Smooth muscle cell of the brain vasculature (primary cell): ENCODE data around the gene MIEN1.
"Not testable (repeated sequence)": the region's sequence is repeated elsewhere in the genome, so short reads cannot be mapped to it uniquely, and the experiment has no call there.

ENCODE experiments used
- DNase-seq: peaks from one replicate; pipeline ENCODE4 v3.0.0-alpha.2; 2012; ENCODE audit warnings: low read depth, low spot score

MIEN1 gene

DNA sequence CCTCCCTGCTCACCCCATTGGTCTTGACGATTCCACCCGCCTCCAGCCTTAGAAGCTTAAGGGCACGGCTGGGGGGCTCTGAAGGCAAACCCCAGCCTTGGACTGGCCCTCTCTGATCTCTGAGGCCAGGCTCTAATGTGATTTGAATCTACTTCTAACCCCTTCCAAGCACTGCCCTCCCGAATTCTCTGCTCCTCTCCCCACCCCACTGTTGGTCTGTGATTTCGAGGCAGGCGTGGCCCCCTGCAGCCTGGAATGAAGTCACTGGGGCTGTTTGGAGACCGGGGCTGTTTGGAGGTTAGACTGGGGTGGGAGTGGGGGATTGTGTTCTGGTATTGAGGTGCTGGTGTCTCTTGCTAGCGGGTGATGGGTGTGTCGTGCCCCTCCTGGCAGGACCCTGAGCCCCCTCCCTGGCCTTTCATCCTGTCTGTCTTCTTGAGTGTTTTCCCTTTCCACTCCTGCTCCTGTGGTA is 9.6 kb upstream of the MIEN1 start:
- no peak for DNase-seq

DNA sequence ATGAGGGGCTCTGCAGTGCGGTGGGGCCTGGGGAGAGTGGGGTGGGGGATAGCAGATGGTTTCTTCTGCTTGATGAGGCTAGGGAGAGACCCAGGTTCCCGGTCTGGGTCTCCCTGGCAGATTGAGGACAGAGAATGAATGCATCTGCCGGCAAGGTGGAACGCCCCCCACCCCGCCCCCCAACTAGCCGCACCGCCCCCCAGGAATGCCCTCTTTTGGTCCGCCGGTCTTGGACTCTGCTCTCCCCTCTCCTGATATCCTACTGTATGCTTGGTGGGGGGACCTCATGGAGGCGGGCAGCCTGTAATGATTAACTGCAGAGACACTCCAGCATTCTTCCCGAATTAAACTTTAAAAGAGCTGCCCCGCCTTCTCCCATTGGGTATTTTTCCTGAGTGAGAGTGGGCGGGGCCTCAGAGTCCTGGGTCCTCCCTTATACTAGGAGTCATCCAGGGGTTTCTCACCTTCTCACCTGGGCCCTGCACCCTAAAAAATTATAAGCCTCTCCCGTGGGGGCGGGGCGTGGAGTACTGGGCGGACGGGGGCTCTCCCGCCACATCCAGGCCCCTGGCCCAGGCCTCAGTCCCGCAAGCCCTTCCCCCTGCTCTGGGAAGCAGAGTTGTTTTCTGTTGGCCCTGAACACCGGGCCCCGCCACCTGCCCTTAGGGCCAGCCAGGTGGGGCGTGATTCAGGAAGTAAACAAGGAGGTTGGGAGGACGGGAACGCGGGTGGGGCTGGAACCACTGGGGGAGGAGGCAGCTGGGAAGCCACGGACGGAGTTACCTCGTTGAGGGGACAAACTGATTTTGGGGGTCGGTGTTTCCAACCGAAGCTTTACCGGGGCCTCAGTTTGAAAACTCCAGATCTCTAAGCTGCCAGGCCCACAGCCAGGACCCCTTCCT is 8.9 kb upstream of the MIEN1 start:
- DNase-seq, result no peak

GRCh38 chr17:39738568-39738901 is 8.2 kb upstream of the MIEN1 start:
- no peak for DNase-seq

DNA sequence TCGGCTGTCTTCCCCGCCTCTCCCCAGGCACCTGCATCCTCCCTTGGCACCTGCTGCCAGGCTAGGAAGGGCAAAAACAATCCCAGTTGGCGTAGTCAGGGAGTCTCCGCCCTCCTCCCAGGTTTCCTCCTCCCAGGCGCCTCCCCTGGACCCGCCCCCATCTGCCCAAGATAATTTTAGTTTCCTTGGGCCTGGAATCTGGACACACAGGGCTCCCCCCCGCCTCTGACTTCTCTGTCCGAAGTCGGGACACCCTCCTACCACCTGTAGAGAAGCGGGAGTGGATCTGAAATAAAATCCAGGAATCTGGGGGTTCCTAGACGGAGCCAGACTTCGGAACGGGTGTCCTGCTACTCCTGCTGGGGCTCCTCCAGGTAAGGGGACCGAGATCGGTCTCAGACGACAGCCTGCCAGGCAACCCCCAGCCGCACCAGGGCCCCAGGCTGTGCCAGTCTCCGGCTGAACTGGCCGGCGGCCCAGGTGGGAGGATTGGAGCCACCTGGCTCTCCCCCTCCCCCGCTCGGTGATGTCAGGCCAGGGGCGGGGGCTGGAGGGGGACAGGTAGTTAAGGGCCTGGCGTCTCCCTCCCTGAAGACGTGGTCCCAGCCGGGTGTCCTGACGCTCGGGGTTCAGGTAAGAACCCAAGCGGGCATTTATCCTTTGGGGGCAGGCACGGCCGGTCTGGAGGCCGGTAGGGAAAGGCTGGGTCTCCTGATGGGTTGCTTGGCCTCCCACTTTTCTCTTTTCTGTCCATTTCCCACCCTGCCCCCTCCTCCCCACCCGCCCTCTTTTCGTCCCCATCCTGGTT is 7.6 kb upstream of the MIEN1 start, which contains the start of gene GRB7:
Gene GRB7 (plus strand): TSS at position 179 of the 808 bp plus-strand sequence. CDS start 4,364 bp downstream, outside the sequence.
- DNase-seq, result no peak

GRCh38 chr17:39737206-39737759 is 7.0 kb upstream of the MIEN1 start:
- no peak for DNase-seq

DNA sequence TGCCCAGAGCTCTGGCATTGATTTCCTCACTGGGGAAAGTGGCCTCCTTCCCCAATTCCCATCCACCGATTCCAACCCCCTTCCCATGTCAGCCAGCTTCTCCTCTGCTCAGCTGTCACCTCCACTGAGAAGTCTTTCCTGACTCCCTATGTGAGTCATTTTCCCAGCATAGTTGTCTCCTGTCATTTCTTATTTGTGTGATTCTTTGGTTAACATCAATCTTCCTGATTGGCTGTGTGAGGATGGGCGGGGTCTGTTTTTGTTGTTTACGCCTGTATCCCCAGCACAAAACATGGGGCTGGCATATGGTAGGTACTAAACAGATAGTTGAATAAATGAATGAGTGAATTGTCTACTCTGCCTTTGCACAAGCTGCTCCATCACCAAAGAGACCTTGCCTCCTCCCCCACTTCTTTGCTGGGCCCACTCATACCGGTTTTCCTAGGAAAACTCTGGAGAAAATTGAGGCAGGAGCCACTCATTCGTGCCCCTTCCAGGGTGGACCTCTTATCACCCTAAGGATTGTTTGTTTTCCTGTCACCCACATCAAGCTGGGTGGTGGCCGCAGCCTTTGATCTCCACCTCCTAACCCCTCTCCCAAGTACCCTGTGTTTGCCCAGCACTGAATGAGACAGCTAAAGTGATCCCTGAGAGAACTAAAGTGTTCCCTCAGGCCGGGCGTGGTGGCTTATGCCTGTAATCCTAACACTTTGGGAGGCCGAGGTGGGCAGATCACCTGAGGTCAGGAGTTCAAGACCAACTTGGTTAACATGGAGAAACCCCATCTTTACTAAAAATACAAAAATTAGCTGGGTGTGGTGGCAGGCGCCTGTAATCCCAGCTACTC is 6.2 kb upstream of the MIEN1 start:
- DNase-seq, result no peak

DNA sequence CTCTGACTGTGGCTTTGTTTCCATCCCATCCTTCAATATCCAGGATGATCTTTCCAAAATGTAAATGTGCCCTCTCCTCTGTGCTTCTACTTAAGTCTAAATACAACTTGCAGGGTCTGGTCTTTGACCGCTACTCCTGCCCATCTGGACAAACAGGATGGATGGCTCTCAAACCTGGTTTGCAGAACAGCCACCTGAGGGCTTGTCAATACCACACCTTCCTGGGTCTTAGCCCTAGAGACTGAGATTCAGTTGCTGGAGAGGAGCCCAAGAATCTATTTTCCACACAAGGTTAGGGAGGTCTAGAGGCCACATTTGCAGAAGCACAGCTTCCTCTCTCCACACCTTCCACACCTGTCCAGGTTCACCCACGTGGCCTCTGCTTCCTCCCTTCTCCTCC is 5.5 kb upstream of the MIEN1 start:
- DNase-seq, result no peak

GRCh38 chr17:39732586-39732985 is 2.3 kb upstream of the MIEN1 start:
- DNase-seq, result no peak

DNA sequence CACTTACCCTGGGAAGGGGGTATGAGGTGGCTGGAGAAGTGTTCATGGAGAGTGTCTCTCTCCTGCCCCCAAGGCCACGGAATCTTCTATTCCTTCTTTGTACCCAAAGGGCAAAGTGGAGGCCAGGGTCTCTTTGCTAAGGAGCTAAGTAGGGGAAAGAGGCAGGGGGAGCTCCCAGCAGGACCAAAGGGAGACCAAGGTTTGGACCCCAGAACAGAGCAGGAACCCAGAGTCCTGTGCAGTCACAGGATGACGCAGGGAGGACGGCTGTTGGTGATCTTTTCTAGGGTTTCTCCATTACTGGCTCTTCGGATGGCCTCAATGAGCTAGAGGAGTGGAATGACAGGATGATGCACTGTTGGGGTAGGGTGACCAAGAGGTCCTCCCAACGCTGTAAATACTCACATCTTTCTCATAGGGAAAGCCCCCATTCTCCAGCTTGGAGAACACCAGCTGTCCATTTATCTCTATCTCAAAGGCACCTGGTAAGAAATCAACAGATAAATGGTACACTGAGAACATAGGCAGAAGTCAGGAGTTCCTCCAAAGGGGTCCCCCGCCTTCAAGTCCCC is 966 bp downstream of the MIEN1 start:
- no peak for DNase-seq

- DNase-seq, result no peak
Observed at GRCh38 chr17:39727556-39727955, 2.8 kb downstream of the MIEN1 start.

- DNase-seq, result no peak
Observed at GRCh38 chr17:39726617-39727016, 3.7 kb downstream of the MIEN1 start.

DNA sequence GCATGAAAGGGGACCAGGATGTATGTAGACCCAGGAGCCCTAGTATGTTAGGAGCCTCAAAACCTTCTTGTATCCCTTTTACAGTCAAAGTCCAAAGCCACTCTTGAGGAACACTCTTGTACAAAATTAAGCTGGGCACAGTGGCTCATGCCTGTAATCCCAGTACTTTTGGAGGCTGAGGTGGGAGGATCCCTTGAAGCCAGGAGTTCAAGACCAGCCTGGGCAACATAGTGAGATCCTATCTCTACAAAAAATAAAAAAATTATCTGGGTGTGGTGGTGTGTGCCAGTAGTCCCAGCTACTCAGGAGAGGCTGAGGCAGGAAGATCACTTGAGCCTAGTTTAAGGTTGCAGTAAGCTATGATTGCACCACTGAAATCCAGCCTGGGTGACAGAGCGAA is 4.4 kb downstream of the MIEN1 start:
- DNase-seq, result not testable (repeated sequence)

GRCh38 chr17:39724731-39725130 is 5.6 kb downstream of the MIEN1 start:
- DNase-seq, result no peak

DNA sequence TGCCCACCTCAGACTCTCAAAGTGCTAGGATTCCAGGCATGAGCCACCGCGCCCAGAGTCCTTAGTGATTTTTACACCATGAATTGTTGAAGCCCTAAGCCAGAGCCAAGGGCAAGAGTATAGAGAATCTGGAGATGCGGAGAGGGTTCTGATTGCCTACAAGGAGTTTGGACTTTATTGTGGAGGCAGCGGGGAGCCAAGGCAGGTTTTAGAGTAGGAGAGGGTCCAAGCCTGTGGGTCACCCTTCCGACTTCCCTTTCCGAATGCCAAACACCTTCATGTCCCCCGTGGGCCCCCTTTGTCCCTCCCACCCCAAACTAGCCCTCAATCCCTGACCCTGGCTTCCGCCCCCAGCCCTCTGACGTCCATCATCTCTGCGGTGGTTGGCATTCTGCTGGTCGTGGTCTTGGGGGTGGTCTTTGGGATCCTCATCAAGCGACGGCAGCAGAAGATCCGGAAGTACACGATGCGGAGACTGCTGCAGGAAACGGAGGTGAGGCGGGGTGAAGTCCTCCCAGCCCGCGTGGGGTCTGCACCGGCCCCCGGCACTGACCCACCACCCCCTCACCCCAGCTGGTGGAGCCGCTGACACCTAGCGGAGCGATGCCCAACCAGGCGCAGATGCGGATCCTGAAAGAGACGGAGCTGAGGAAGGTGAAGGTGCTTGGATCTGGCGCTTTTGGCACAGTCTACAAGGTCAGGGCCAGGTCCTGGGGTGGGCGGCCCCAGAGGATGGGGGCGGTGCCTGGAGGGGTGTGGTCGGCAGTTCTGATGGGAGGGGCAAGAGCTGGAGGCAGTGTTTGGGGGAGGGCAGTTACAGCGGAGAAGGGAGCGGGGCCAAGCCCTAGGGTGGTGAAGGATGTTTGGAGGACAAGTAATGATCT is 7.1 kb downstream of the MIEN1 start:
- no peak for DNase-seq

DNA sequence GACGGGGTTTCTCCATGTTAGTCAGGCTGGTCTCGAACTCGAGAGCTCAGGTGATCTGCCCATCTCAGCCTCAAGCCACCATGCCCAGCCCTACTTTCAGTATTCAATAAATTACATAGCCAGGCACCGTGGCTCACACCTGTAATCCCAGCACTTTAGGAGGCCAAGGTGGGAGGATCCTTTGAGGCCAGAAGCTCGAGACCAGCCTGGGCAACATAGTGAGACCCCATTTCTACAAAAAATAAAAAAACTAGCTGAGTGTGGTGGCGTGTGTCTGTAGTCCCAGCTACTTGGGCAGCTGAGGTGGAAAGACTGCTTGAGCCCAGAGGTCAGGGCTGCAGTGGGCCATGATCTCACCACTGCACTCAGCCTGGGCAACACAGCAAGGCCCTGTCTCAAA is 8.2 kb downstream of the MIEN1 start:
- DNase-seq, result no peak

- no peak for DNase-seq
Observed at GRCh38 chr17:39719563-39720355, 10.6 kb downstream of the MIEN1 start.

- DNase-seq, result no peak
Observed at GRCh38 chr17:39717660-39718059, 12.7 kb downstream of the MIEN1 start.

DNA sequence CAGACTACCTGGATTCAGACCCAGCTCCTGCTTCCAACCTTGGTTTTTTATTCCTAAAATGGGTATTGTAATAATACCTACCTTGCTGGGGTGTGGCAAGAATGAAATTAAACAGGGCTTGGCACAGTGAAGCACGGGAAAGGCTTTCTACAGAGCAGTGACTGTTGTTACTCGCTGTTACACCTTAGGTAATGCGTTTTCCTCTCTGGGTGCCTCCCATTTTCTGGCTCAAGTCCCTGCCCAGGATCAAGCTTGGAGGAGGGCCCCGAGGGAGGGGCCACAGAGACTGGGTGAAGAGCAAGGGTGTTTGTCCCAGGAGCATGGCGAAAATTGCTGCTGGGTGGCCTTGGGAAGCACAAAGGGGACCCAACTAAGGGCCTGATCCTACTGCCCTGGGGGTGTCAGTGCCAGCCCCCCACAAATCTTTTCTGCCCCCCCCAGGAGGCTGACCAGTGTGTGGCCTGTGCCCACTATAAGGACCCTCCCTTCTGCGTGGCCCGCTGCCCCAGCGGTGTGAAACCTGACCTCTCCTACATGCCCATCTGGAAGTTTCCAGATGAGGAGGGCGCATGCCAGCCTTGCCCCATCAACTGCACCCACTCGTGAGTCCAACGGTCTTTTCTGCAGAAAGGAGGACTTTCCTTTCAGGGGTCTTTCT is 13.3 kb downstream of the MIEN1 start:
- DNase-seq, result no peak
